Measurements from ENCODE around the gene PAX3. TPM values are rescaled to one million over a fixed set of nuclear protein-coding genes. Genes with fewer than 3 reads are reported as not detected.

PAX3 gene
- total and polyA plus RNA-seq, 2 experiments from 2014 or later, result 8.0 to 19.3 TPM

- no peaks in the 10 kb centered on the region for H3K9me3 ChIP-seq (ENCODE audit: low read depth)
- no peaks in the 10 kb centered on the region for H3K27me3 ChIP-seq
- no peak overlapping the region for H3K27ac ChIP-seq
- H3K4me3 ChIP-seq, result no peak overlapping the region
- no peaks in the 10 kb centered on the region for H3K36me3 ChIP-seq
- DNase-seq (ENCODE audit: low read depth in 1 of 2, low spot score in 1 of 2), result no peak
- H3K4me1 ChIP-seq (ENCODE audit: low read depth), result peaks cover 8% of the 10 kb centered on the region
- no peak for TF ChIP-seq CTCF (IDR thresholded peaks at IDR 0.05; ENCODE audit: low read depth, low read length)
These were observed 70.7 kb downstream of the PAX3 start for GRCh38 chr2:222228054-222228453.

GRCh38 chr2:222218786-222219185 lies 80.0 kb downstream of the PAX3 start:
- no peaks in the 10 kb centered on the region for H3K36me3 ChIP-seq
- H3K4me1 ChIP-seq (ENCODE audit: low read depth), result peaks cover 14% of the 10 kb centered on the region
- H3K9me3 ChIP-seq (ENCODE audit: low read depth), result no peaks in the 10 kb centered on the region
- H3K4me3 ChIP-seq, result no peak overlapping the region
- no peak for TF ChIP-seq CTCF (IDR thresholded peaks at IDR 0.05; ENCODE audit: low read depth, low read length)
- no peaks in the 10 kb centered on the region for H3K27me3 ChIP-seq
- H3K27ac ChIP-seq, result peak overlapping the region; percentile 27
- DNase-seq (ENCODE audit: low read depth in 1 of 2, low spot score in 1 of 2), result no peak

GRCh38 chr2:222217712-222218111 lies 81.1 kb downstream of the PAX3 start:
- Histone ChIP-seq H3K4me3 (no peak overlapping the region), H3K27ac (no peak overlapping the region), H3K27me3 (no peaks in the 10 kb centered on the region), H3K4me1 (ENCODE audit: low read depth) (peaks cover 23% of the 10 kb centered on the region), H3K36me3 (no peaks in the 10 kb centered on the region), H3K9me3 (ENCODE audit: low read depth) (no peaks in the 10 kb centered on the region)
- DNase-seq (ENCODE audit: low read depth in 1 of 2, low spot score in 1 of 2), result no peak
- TF ChIP-seq CTCF (IDR thresholded peaks at IDR 0.05; ENCODE audit: low read depth, low read length), result no peak

- Histone ChIP-seq H3K4me3 (no peak overlapping the region), H3K27ac (no peak overlapping the region), H3K4me1 (ENCODE audit: low read depth) (peaks cover 23% of the 10 kb centered on the region), H3K36me3 (no peaks in the 10 kb centered on the region), H3K27me3 (no peaks in the 10 kb centered on the region), H3K9me3 (ENCODE audit: low read depth) (no peaks in the 10 kb centered on the region)
- DNase-seq (ENCODE audit: low read depth in 1 of 2, low spot score in 1 of 2), result no peak
- TF ChIP-seq CTCF (IDR thresholded peaks at IDR 0.05; ENCODE audit: low read depth, low read length), result no peak
These were observed 83.9 kb downstream of the PAX3 start for GRCh38 chr2:222214885-222215284.

GRCh38 chr2:222213049-222213448 lies 85.7 kb downstream of the PAX3 start:
- Histone ChIP-seq H3K4me1 (ENCODE audit: low read depth) (peaks cover 26% of the 10 kb centered on the region), H3K9me3 (ENCODE audit: low read depth) (no peaks in the 10 kb centered on the region), H3K4me3 (no peak overlapping the region), H3K36me3 (no peaks in the 10 kb centered on the region), H3K27me3 (no peaks in the 10 kb centered on the region), H3K27ac (peak overlapping the region; percentile 58)
- no peak for TF ChIP-seq CTCF (IDR thresholded peaks at IDR 0.05; ENCODE audit: low read depth, low read length)
- peak in 1 of 2 donors; percentile 68 for DNase-seq (ENCODE audit: low read depth in 1 of 2, low spot score in 1 of 2)

- no peak for DNase-seq (ENCODE audit: low read depth in 1 of 2, low spot score in 1 of 2)
- no peaks in the 10 kb centered on the region for H3K36me3 ChIP-seq
These were observed 86.2 kb downstream of the PAX3 start for GRCh38 chr2:222212571-222212970.

More at GRCh38 chr2:222212571-222212970, 86.2 kb downstream of the PAX3 start:
- peak overlapping the region; percentile 58 for H3K27ac ChIP-seq
- H3K9me3 ChIP-seq (ENCODE audit: low read depth), result no peaks in the 10 kb centered on the region
- no peak overlapping the region for H3K4me3 ChIP-seq
- H3K27me3 ChIP-seq, result no peaks in the 10 kb centered on the region
- TF ChIP-seq CTCF (IDR thresholded peaks at IDR 0.05; ENCODE audit: low read depth, low read length), result no peak
- peaks cover 31% of the 10 kb centered on the region for H3K4me1 ChIP-seq (ENCODE audit: low read depth)

All from cardiac muscle cell (in vitro differentiated cells and primary cell).